ENCODE results near the gene GATA3.

Gene GATA3

GRCh38 chr10:8039321-8039881, 15.1 kb upstream of the GATA3 start:
- no peak overlapping the region for H3K4me3 ChIP-seq (ENCODE audit: low read depth, low read length)
- H3K27me3 ChIP-seq (ENCODE audit: insufficient read depth, low read length): peaks cover 98% of the 10 kb centered on the region

GRCh38 chr10:8040651-8041050, 13.8 kb upstream of the GATA3 start:
- H3K27ac ChIP-seq (ENCODE audit: low read depth, low read length): no peak overlapping the region
- H2AFZ ChIP-seq (ENCODE audit: low read length, unreplicated experiment): no peak overlapping the region
- no peaks in the 10 kb centered on the region for H3K36me3 ChIP-seq (ENCODE audit: insufficient read depth, low read length)
- peaks cover 98% of the 10 kb centered on the region for H3K27me3 ChIP-seq (ENCODE audit: insufficient read depth, low read length)
- H3K4me3 ChIP-seq (ENCODE audit: low read depth, low read length): no peak overlapping the region
- H3K79me2 ChIP-seq (ENCODE audit: control insufficient read depth, insufficient read depth, low read length, unreplicated experiment): no peaks in the 10 kb centered on the region
- H3K4me1 ChIP-seq (ENCODE audit: control insufficient read depth, insufficient read depth, low read length, unreplicated experiment): no peaks in the 10 kb centered on the region

More at GRCh38 chr10:8039321-8039881, 15.1 kb upstream of the GATA3 start:
- Histone ChIP-seq H3K4me1 (ENCODE audit: control insufficient read depth, insufficient read depth, low read length, unreplicated experiment) (no peaks in the 10 kb centered on the region), H2AFZ (ENCODE audit: low read length, unreplicated experiment) (no peak overlapping the region), H3K27ac (ENCODE audit: low read depth, low read length) (no peak overlapping the region), H3K79me2 (ENCODE audit: control insufficient read depth, insufficient read depth, low read length, unreplicated experiment) (no peaks in the 10 kb centered on the region), H3K36me3 (ENCODE audit: insufficient read depth, low read length) (no peaks in the 10 kb centered on the region)

GRCh38 chr10:8041284-8041991, 13.1 kb upstream of the GATA3 start:
- Histone ChIP-seq H3K36me3 (ENCODE audit: insufficient read depth, low read length) (no peaks in the 10 kb centered on the region), H2AFZ (ENCODE audit: low read length, unreplicated experiment) (no peak overlapping the region), H3K4me3 (ENCODE audit: low read depth, low read length) (no peak overlapping the region), H3K79me2 (ENCODE audit: control insufficient read depth, insufficient read depth, low read length, unreplicated experiment) (no peaks in the 10 kb centered on the region), H3K27me3 (ENCODE audit: insufficient read depth, low read length) (peaks cover 99% of the 10 kb centered on the region), H3K27ac (ENCODE audit: low read depth, low read length) (no peak overlapping the region), H3K4me1 (ENCODE audit: control insufficient read depth, insufficient read depth, low read length, unreplicated experiment) (no peaks in the 10 kb centered on the region)

- Histone ChIP-seq H3K36me3 (ENCODE audit: insufficient read depth, low read length) (no peaks in the 10 kb centered on the region), H3K4me1 (ENCODE audit: control insufficient read depth, insufficient read depth, low read length, unreplicated experiment) (no peaks in the 10 kb centered on the region), H2AFZ (ENCODE audit: low read length, unreplicated experiment) (no peak overlapping the region), H3K27me3 (ENCODE audit: insufficient read depth, low read length) (peaks cover 99% of the 10 kb centered on the region), H3K27ac (ENCODE audit: low read depth, low read length) (no peak overlapping the region), H3K4me3 (ENCODE audit: low read depth, low read length) (no peak overlapping the region), H3K79me2 (ENCODE audit: control insufficient read depth, insufficient read depth, low read length, unreplicated experiment) (no peaks in the 10 kb centered on the region)
These were observed 12.3 kb upstream of the GATA3 start for GRCh38 chr10:8041992-8042720.

GRCh38 chr10:8042721-8043568, 11.5 kb upstream of the GATA3 start:
- Histone ChIP-seq H3K4me3 (ENCODE audit: low read depth, low read length) (no peak overlapping the region), H3K79me2 (ENCODE audit: control insufficient read depth, insufficient read depth, low read length, unreplicated experiment) (no peaks in the 10 kb centered on the region), H3K36me3 (ENCODE audit: insufficient read depth, low read length) (no peaks in the 10 kb centered on the region), H2AFZ (ENCODE audit: low read length, unreplicated experiment) (no peak overlapping the region), H3K27ac (ENCODE audit: low read depth, low read length) (no peak overlapping the region), H3K27me3 (ENCODE audit: insufficient read depth, low read length) (peaks cover 100% of the 10 kb centered on the region), H3K4me1 (ENCODE audit: control insufficient read depth, insufficient read depth, low read length, unreplicated experiment) (no peaks in the 10 kb centered on the region)

GRCh38 chr10:8043569-8044306, 10.8 kb upstream of the GATA3 start:
- H2AFZ ChIP-seq (ENCODE audit: low read length, unreplicated experiment): no peak overlapping the region
- H3K79me2 ChIP-seq (ENCODE audit: control insufficient read depth, insufficient read depth, low read length, unreplicated experiment): no peaks in the 10 kb centered on the region
- H3K4me3 ChIP-seq (ENCODE audit: low read depth, low read length): no peak overlapping the region
- H3K4me1 ChIP-seq (ENCODE audit: control insufficient read depth, insufficient read depth, low read length, unreplicated experiment): no peaks in the 10 kb centered on the region
- no peak overlapping the region for H3K27ac ChIP-seq (ENCODE audit: low read depth, low read length)
- no peaks in the 10 kb centered on the region for H3K36me3 ChIP-seq (ENCODE audit: insufficient read depth, low read length)
- peaks cover 100% of the 10 kb centered on the region for H3K27me3 ChIP-seq (ENCODE audit: insufficient read depth, low read length)

- Histone ChIP-seq H3K4me1 (ENCODE audit: control insufficient read depth, insufficient read depth, low read length, unreplicated experiment) (no peaks in the 10 kb centered on the region), H2AFZ (ENCODE audit: low read length, unreplicated experiment) (no peak overlapping the region)
These were observed 10.1 kb upstream of the GATA3 start for GRCh38 chr10:8044331-8044907.

GRCh38 chr10:8044908-8045725, 9.4 kb upstream of the GATA3 start:
- Histone ChIP-seq H3K4me1 (ENCODE audit: control insufficient read depth, insufficient read depth, low read length, unreplicated experiment) (no peaks in the 10 kb centered on the region), H3K27ac (ENCODE audit: low read depth, low read length) (no peak overlapping the region), H2AFZ (ENCODE audit: low read length, unreplicated experiment) (no peak overlapping the region), H3K4me3 (ENCODE audit: low read depth, low read length) (peak overlapping the region; percentile 35), H3K36me3 (ENCODE audit: insufficient read depth, low read length) (no peaks in the 10 kb centered on the region), H3K79me2 (ENCODE audit: control insufficient read depth, insufficient read depth, low read length, unreplicated experiment) (no peaks in the 10 kb centered on the region), H3K27me3 (ENCODE audit: insufficient read depth, low read length) (peaks cover 100% of the 10 kb centered on the region)

More at GRCh38 chr10:8044331-8044907, 10.1 kb upstream of the GATA3 start:
- peaks cover 100% of the 10 kb centered on the region for H3K27me3 ChIP-seq (ENCODE audit: insufficient read depth, low read length)
- H3K27ac ChIP-seq (ENCODE audit: low read depth, low read length): no peak overlapping the region
- no peaks in the 10 kb centered on the region for H3K79me2 ChIP-seq (ENCODE audit: control insufficient read depth, insufficient read depth, low read length, unreplicated experiment)
- H3K36me3 ChIP-seq (ENCODE audit: insufficient read depth, low read length): no peaks in the 10 kb centered on the region
- peak overlapping the region; percentile 35; the same call in 1 of the 2 replicates for H3K4me3 ChIP-seq (ENCODE audit: low read depth, low read length)

GRCh38 chr10:8045726-8046494, 8.6 kb upstream of the GATA3 start:
- H3K27ac ChIP-seq (ENCODE audit: low read depth, low read length): no peak overlapping the region
- H3K4me1 ChIP-seq (ENCODE audit: control insufficient read depth, insufficient read depth, low read length, unreplicated experiment): no peaks in the 10 kb centered on the region
- H3K4me3 ChIP-seq (ENCODE audit: low read depth, low read length): peak overlapping the region; percentile 35
- H3K27me3 ChIP-seq (ENCODE audit: insufficient read depth, low read length): peaks cover 100% of the 10 kb centered on the region
- H3K36me3 ChIP-seq (ENCODE audit: insufficient read depth, low read length): no peaks in the 10 kb centered on the region
- H3K79me2 ChIP-seq (ENCODE audit: control insufficient read depth, insufficient read depth, low read length, unreplicated experiment): no peaks in the 10 kb centered on the region
- no peak overlapping the region for H2AFZ ChIP-seq (ENCODE audit: low read length, unreplicated experiment)

All from ACC112 (cell line).